NCI-H82 treated with DMSO at 0.1 percent for 48 hours (cell line): ENCODE measurements around the gene COL5A1.
"Not testable (repeated sequence)": the region's sequence is repeated elsewhere in the genome, so short reads cannot be mapped to it uniquely, and the experiment has no call there.

Experiments used
- DNase-seq: peaks from one replicate; lab custom pipeline; 2025; ENCODE audit not compliant: unreplicated experiment; lab: John Stamatoyannopoulos, UW

Gene COL5A1

DNA sequence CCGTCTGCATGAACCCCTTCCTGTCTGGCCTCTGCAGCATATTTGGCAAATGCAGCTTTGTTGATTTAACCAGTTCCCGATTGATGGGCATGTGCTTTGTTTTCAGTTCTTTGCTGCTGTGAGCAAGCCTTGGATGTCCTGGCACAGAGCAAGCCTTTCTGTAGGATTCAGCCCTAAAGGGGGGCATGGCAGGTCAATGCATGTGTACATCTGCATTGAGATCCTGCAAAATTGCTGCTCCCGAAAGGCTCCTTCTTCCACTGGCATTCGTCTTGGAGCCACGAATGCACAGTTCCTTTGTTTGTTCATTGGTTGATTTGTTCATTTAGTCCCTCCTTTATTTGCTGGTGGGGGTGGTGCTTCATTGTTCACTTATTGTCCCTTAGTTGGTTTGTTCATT lies 34.8 kb downstream of the COL5A1 start:
- DNase-seq = no peak

DNA sequence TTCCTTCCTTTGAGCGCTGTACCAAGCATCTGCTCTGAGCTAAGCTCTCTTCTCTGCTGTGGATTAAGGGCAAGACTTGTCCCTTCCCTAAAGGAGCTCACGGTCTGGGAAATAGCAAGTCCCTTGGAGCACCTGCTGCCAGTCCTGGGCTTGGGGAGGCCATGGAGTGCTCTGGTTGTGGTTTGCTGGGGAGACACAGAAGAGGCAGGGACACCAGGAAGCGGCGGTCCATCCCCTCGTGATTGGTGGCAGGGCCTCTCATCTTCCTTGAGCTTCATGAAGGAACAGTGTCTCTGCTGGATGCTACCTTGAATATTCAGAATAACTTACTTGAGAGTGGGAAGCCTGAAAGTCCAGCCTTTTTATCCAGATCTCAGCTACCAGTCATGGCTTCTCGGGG lies 35.3 kb downstream of the COL5A1 start:
- no peak for DNase-seq

DNA sequence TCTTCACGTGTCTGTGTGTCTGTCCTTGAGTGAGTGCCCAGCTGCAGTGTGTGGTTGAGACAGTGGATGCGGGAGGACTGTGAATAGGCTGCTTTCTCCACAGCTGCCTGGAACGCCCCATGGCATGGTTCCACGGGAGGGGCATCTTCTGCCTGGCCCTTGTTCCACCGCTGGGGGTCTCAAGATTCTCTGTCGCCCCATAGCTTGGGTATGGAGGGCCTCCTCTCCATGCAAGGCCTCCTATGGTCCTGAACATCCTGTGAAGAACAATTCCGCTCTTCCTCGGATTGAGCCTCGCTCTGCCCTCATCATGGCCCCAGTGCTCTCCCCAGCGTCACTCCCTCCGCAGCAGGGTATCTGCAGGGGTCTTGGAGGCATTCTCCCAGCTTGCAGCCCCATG lies 36.1 kb downstream of the COL5A1 start:
- DNase-seq = no peak

DNA sequence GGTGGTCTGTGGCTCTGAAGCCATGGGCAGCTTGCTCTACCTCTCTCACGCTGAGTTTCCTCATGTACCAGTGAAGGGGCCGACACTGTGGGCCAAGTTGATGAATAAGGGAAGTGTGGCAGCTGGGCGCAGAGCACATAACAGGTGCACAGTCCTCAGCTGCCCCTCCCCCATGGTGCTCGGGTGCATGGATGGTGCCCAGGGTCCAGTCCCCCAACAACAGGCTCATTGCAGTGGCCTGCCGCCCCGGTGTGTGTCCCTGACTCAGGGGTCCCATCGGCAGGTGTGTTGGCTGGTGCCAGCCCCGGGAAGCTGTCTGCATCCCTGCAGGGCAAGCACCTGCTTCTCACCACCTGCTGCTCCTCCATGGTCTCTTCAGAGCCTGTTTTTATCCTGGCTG lies 36.6 kb downstream of the COL5A1 start:
- DNase-seq = no peak

- no peak for DNase-seq
Measured at GRCh38 chr9:134678666-134679443, 37.3 kb downstream of the COL5A1 start.

DNA sequence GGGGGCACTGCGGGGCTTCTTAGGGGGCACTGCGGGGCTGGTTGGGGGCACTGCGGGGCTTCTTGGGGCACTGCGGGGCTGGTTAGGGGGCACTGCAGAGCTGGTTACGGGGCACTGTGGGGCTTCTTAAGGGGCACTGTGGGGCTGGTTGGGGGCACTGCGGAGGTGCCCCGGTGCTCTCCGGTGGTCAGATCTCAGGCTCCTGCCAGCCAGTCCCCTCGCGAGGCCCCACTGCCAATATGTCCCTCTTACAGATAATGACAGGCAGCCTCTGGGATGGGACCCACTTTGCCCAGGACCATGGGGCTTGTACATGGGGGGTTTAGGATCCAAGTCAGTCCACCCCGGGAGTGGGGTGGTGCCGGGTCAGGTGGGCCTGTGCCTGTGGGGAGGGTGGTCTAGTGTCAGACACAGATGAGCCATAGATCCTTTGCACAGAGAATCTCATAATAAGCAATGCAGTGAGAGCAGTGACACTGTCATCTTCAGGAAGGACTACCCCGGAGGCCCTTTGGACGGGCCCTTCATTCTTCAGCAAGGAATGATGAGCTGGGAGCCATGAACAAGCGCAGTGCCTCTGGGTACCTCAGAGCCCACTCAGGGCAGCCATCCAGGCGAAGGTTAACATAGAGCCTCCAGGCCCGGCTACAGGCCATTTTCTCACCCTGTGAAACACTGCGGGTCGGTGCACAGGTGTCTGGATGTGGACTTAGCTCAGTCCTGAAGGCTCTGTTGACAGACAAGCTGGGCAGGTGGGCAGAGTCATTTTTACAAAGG lies 38.2 kb downstream of the COL5A1 start:
- no peak for DNase-seq

DNA sequence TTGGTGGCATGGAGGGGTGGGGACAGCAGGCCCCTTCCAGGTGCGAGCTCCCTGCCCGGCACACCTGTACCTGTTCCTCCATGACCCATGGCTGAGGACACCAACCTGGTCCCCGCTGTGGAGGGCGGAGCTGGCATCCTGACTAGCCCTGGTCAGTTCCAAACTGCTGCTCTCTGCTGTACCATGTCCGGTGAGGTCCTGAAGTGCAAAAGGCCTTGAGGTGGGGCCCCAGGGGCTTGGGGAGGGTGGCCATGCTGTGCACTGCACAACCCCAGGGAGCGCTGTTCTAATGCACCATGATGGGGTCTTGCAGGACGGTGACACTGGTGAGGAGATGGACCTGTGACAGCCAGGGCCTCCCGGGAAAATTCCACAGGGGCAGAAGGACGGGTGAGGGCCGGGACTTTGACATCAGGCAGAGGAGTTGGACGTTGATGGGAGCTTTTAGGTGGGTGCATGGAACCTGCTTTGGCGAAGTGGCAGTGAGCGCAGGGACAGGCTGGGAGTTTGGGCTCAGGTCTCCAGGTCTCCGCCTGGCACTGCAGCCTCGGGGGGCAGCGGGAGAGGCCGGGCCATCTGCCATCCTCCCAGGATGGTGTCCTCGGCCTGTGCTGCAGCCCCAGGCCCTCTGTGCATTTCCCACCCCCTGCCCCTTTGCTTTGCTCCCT lies 38.9 kb downstream of the COL5A1 start:
- DNase-seq = no peak

GRCh38 chr9:134681061-134681661 lies 39.6 kb downstream of the COL5A1 start:
- no peak for DNase-seq

GRCh38 chr9:134682026-134682425 lies 40.4 kb downstream of the COL5A1 start:
- no peak for DNase-seq

GRCh38 chr9:134682651-134683364 lies 41.2 kb downstream of the COL5A1 start:
- no peak for DNase-seq

DNA sequence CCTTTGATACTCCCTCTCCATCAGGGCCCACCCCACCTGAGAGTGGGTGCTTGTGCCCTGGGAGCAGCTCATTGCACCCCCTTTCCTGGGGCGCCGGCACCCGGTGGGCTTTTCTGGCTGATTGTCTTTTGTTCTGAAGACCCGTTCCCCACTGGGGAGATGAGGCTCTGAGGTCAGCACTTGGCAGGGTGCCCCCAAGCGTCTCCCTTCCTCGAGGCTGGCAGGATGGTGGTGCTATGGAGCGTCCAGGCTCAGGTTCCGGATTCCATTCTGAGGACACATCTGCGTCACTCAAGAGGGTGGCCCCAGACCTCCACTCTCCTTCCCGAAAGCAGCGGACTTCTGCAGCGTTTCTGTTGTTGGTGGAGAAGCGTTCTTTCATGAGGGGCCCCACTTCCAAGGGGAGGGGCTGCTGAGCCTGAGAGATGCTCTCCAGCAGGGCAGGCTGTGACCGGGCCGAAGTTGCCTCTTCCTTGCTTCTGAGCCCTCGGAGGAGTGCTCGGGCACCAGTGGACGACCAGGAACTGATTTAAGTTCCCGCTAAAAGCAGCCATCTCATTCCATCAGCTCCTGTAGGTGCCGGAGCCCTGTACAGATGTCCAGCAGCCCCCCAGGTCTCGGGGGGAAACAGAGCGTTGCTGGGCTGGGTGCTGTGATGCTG lies 42.2 kb downstream of the COL5A1 start:
- no peak for DNase-seq

GRCh38 chr9:134684375-134684723 lies 42.7 kb downstream of the COL5A1 start:
- DNase-seq = no peak

DNA sequence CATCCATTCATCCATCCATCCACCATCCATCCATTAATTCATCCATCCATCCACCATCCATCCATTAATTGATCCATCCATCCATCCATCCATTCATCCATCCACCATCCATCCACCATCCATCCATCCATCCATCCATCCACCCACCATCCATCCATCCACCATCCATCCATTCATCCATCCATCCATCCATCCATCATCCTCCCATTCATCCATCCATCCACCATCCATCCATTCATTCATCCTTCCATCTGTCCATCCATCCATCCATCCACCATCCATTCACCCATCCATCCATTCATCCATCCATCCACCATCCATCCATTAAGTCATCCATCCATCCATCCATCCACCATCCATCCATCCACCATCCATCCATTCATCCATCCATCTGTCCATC lies 43.3 kb downstream of the COL5A1 start:
- not testable (repeated sequence) for DNase-seq

GRCh38 chr9:134685784-134686183 lies 44.2 kb downstream of the COL5A1 start:
- no peak for DNase-seq

DNA sequence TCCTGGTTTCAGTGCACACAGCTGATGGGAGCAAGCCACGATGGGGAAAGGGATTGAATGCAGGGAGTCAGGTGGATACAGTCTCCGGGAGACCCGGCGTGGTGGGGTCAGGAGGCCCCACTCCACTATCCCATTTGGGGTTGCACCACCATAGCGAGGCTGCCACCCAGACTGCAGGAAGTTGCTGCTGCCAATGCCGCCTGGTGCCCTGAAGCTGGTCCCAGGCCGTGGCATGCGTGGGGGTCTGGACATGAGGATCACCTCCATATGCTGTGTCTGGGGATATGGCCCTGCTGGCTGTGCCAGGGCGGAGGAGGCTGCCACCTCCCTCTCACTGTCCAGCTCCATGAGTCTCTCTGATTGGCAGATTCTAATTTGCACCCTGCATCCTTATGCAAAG lies 45.3 kb downstream of the COL5A1 start:
- no peak for DNase-seq

- DNase-seq = no peak
Measured at GRCh38 chr9:134687556-134687955, 46.0 kb downstream of the COL5A1 start.

GRCh38 chr9:134688231-134688630 lies 46.6 kb downstream of the COL5A1 start:
- DNase-seq = no peak

DNA sequence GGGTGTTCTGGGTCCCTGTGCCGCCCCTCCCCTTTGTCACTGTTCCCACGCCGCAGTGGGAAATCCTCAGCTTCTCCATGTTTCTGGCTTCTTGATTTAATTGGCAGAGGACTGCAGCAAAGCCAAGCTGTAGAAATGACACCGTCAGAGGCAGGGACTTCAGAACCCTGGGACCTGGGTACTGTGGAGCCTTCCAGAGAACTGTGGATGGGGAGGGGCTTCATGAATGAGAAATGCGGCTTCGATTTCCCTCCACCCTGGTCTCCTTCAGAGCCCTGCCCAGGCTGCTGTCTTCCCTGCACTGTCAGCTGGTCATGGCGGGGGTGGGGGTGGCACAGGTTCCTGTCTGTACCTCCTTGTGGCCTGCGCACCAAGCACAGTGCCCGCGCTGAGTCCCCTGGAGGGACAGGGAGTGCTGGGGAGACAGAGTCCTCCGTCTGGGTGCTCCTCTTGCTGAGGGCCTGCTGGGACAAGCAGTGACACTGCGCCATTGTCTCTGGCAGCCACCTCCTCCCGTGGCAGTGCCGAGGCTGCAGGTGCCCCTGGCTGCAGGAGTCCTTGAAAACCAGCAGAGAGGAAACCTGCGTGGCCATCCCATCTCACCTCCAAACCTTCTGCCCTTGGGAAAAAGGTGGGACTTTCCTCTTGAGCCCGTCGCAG lies 47.2 kb downstream of the COL5A1 start:
- DNase-seq = no peak

DNA sequence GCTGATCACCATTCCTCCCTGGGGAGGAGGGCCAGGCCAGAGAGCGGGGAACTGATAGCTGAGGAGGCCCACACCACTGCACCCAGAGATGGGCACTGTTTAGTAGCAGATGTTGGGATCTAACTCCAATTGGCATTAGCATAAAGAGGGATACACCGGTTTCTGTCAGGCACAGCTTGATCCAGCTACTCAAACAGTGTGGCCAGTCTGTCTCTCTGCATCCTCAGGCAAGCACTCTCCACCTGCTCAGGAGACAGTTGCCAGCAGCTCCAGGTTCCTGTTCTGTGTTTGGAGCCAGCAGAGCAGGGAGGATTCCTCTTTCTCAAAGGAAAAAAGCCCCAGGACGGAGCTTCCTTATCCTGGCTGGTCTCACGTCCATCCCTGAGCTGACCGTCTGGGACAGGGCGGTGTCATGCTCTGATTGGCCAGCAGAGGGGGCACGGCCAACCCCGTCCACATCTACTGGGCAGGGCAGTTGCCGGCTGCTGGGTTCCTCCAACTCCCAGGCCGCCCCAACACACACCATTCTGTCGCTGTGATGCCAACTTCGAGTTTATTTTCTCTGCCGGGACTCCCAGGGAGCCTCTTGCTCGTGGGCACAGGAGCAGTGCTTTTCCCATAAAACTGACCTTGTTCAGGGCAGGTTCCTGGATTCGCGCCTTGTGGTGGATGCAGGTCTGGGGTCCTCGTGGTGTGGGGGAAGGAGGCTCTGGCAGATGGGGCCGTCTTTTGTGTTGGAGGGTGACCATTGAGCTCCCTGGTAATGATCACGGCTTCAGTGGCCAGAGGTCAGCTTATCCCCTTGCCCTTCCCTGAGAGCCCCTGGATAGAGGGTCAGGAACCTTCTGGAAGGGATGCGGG lies 47.9 kb downstream of the COL5A1 start:
- DNase-seq = no peak
